ENCODE data around the gene PGRMC2.

Gene PGRMC2

DNA sequence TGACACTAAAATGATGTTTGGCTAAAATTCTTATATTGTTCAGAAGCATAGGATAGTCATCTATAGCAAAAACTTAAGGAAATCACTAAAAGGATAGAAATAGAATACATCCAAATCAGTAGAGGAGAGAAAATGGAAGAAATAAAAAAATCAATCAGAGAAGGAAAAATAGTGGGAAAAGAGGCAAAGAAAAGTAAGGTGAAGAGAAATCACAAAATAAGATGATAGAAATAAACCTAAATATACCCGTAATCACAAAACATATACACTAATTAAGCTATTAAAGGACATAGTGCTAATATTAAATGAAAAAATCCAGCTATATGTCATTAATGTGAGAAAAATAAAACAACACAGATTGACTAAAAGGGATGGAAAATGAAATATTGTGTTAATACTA, 6.3 kb downstream of the PGRMC2 start:
- H3K4me3 ChIP-seq (ENCODE audit: low read depth, low read length), result no peak overlapping the region
- in situ Hi-C loops (cut with HindIII; ENCODE audit: low sequenced_read_pairs), result no loop called here
- no peak for DNase-seq (ENCODE audit: low read depth, low spot score)
- TF ChIP-seq, protein P1, sequence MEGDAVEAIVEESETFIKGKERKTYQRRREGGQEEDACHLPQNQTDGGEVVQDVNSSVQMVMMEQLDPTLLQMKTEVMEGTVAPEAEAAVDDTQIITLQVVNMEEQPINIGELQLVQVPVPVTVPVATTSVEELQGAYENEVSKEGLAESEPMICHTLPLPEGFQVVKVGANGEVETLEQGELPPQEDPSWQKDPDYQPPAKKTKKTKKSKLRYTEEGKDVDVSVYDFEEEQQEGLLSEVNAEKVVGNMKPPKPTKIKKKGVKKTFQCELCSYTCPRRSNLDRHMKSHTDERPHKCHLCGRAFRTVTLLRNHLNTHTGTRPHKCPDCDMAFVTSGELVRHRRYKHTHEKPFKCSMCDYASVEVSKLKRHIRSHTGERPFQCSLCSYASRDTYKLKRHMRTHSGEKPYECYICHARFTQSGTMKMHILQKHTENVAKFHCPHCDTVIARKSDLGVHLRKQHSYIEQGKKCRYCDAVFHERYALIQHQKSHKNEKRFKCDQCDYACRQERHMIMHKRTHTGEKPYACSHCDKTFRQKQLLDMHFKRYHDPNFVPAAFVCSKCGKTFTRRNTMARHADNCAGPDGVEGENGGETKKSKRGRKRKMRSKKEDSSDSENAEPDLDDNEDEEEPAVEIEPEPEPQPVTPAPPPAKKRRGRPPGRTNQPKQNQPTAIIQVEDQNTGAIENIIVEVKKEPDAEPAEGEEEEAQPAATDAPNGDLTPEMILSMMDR (IDR thresholded peaks at IDR 0.05; ENCODE audit: low read depth, low read length), result no peak

DNA sequence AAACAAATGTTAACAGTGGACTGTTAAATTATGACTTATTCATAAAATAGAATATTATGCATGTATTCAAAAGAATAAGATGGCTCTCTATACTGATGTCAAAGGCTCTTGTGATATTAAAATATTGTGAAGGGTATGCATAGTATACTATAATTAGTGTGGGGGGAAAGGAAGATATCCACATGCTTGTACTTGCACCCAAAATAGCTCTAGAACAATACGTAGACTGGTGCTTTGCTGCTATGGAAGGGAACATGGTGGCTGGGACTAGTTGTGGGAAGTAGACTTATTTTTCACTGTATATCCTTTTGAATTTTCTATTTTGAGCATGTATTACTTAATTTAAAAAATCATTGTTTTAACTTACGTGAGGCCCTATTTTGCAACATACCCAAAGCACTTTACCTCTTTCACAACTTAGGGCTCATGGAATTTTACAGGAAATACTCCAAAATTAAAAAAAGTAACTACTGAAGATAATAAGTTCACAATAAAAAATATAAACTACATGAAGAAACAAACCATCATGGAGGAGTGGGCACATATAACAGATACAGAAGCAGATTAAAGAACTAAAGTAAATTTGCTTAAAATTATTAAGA, 7.9 kb downstream of the PGRMC2 start:
- TF ChIP-seq, protein P1 (IDR thresholded peaks at IDR 0.05; ENCODE audit: low read depth, low read length), result no peak
- no peak for DNase-seq (ENCODE audit: low read depth, low spot score)
- in situ Hi-C loops (cut with HindIII; ENCODE audit: low sequenced_read_pairs), result no loop called here

DNA sequence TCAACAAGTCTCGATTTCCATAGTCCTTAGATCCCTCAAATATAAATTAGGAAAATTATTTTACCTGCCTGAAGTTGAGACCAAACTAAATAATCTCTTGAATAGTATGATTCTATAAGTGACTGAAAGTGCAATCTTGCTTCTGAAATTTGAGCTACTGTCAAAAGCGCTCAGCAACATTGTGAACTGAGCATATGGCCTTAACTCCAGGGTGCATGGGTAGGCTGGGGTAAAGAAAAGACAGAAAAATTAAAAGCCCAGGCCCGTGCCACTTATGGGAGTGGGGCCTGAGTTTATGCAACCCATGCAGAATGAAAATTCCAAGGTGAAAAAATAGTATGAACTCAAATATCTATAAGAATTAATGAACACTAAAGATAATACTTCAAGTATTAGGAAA, 9.8 kb downstream of the PGRMC2 start:
- in situ Hi-C loops (cut with HindIII; ENCODE audit: low sequenced_read_pairs), result no loop called here
- no peak overlapping the region for H3K4me3 ChIP-seq (ENCODE audit: low read depth, low read length)
- TF ChIP-seq, protein P1 (IDR thresholded peaks at IDR 0.05; ENCODE audit: low read depth, low read length), result no peak
- DNase-seq (ENCODE audit: low read depth, low spot score), result no peak

More for the DNA sequence above, 7.9 kb downstream of the PGRMC2 start:
- no peak overlapping the region for H3K4me3 ChIP-seq (ENCODE audit: low read depth, low read length)

DNA sequence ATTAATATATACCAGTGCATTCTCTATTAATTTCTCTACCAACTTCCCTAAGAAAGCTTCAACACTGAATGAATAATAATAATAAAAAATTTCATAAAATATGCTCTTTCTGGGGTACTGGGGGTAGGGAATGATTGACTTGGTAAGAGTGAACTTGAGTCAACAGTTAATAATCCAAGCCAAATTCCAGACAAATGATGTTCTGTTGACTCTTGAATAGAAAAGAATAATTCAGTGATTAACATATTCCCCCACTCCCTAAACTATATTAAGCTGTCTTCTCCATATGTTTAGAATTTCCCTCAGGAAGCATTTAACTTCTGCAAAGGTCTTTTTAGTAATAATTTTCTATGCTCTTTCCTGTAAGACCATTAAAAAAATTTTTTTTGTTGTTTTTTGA, 12.3 kb downstream of the PGRMC2 start:
- no peak overlapping the region for H3K4me3 ChIP-seq (ENCODE audit: low read depth, low read length)
- no peak for DNase-seq (ENCODE audit: low read depth, low spot score)
- TF ChIP-seq, protein P1 (IDR thresholded peaks at IDR 0.05; ENCODE audit: low read depth, low read length), result no peak
- in situ Hi-C loops (cut with HindIII; ENCODE audit: low sequenced_read_pairs), result no loop called here

DNA sequence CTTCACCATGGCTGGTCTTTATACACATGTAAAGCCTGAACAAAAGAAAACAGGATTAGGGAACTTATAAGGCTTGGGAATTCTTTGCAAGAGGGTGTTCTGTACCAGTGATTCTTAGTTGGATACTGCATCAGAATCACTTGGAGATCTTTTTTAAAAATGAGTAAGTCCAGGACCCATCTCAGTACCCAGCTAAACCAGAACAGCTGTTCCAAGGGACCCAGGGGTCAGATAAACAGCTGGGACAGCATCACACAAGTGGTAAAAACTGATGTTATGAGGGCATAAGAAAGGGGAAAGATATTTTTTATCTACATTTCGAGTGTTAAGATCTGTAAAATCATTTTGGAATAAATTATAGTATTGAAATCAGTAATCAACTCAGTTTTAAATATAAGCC, 16.1 kb downstream of the PGRMC2 start:
- in situ Hi-C loops (cut with HindIII; ENCODE audit: low sequenced_read_pairs), result no loop called here

DNA sequence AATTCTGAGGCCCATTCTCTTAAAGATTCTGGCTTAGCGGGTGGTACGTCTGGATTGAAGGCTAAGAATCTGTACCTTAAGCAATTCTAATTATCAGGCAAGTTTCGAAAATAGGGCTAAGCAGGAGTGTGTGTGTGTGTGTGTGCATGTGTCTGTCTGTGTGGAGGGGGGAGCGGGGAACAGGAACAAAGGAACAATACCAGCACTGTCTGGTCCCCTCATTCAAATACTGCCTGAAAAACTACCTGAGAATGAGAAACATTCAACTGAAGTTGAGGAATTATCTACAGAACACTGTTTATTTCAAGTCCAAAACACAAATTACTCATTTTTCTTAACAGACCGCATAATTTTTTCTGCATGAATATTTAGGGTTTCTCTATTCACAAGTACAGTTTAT, 18.6 kb downstream of the PGRMC2 start:
- TF ChIP-seq, protein P1 (IDR thresholded peaks at IDR 0.05; ENCODE audit: low read depth, low read length), result no peak
- in situ Hi-C loops (cut with HindIII; ENCODE audit: low sequenced_read_pairs), result no loop called here
- DNase-seq (ENCODE audit: low read depth, low spot score), result no peak
- no peak overlapping the region for H3K4me3 ChIP-seq (ENCODE audit: low read depth, low read length)

More for the DNA sequence above, 16.1 kb downstream of the PGRMC2 start:
- TF ChIP-seq, protein P1 (IDR thresholded peaks at IDR 0.05; ENCODE audit: low read depth, low read length), result no peak
- no peak overlapping the region for H3K4me3 ChIP-seq (ENCODE audit: low read depth, low read length)
- no peak for DNase-seq (ENCODE audit: low read depth, low spot score)

All from astrocyte of the spinal cord (primary cell).